GM18511 (cell line): ENCODE results near the gene RELB.

ENCODE experiments used
- ATAC-seq: cut with Tn5 transposase; IDR thresholded peaks from one replicate; pipeline ENCODE4 v1.9.1; 2021; ENCODE audit warnings: mild to moderate bottlenecking, moderate library complexity; ENCODE audit not compliant: unreplicated experiment

RELB gene

DNA sequence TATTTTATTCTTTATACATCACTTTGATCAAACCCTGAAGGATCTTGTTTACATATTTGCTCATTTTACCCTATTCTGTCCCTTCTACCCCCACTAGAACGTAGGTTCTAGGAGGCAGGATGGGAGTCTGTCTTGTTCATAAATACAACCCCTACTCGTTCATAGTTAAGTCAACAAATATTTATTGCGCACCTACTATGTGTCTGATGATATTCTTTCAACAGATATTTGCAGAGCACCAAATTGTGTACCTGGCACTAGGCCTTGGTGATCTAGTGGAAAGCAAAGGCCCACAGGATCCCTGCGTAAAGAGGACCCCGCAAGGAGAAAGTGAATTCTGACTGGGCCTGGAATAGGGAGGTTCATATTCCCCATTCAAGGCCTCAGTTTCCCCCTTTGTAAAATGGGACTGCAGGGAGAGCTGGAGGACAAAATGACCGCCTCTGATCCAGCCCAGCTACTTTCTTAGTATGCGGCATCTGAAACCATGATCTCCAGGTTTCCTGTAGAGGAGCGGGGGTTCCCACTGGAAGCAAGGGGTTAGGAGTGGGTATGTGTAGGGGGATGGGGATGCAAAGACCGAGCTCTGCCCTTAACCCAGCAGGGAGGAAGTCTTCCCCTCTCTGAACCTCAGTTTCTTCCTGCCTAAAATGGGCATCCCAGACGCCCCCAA, 77.3 kb downstream of the RELB start:
- no peak for ATAC-seq

DNA sequence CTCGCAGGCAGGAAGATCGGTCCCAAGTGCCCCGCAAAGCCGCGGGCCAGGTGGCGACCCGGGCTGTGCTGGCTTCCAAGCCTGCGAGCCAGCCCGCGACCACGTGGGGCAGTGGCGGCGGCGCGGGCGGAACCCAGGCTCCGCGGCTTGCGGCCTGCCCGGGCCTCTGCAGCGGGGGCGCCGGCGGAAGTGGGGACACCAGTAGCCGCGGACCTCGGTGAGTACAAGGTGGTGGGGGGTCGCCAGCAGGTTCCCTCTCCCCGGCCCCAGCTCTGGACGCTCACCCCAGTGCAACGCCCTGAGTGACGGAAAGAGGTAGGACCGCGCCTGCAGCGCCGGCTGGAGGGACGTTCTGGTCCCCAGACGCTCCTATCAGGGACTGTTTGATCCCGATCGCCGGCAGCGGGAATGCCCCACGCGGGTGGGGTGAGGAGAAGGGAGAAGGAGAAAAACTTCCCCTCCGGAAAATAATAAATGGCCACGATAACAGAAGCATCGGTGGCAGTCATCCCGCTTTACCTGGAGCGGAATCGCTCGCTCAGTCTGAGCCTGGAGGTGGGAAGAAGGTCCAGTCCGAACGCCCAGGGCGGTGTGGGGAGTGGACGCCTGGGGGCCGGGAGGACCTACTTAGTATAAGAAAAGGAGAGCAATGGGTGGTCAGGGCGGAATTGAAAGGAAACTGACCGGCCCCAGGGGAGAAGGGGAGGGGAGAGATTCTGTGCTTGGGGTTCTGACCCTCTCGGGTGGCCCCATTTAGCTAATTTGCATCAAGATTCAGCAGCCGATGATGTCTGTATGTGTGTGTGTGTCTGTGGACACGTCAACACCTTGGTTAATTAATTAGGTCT, 78.0 kb downstream of the RELB start, which contains the start of gene GEMIN7:
Gene GEMIN7 (plus strand): TSS at position 198 of the 848 bp plus-strand sequence. CDS start 10,855 bp downstream, outside the sequence.
- no peak for ATAC-seq

DNA sequence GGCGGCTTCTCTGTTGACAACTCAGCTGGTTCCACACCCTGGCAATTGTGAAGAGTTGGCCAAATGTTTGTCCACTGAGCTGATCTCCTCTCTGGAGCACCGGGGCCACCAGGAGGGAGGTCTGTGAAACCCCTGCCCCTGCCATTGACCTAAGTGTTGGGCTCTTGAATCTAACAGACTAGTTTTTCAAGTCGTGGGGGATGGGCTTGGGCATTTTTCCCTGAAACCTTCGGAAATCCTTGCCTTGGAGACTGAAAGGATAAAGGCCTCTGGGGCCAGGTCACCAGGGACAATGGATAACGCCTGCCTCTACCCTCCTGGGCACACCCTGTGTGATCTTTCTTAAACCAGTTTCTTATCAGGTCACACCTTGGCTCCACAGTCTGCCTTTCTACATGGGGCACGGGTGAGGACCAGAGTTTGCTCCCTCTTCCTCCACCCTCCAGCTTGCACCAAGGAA, 78.7 kb downstream of the RELB start:
- ATAC-seq, result no peak

- no peak for ATAC-seq
These were observed 80.9 kb downstream of the RELB start for GRCh38 chr19:45082170-45082569.

GRCh38 chr19:45086480-45086879, 85.2 kb downstream of the RELB start:
- no peak for ATAC-seq

DNA sequence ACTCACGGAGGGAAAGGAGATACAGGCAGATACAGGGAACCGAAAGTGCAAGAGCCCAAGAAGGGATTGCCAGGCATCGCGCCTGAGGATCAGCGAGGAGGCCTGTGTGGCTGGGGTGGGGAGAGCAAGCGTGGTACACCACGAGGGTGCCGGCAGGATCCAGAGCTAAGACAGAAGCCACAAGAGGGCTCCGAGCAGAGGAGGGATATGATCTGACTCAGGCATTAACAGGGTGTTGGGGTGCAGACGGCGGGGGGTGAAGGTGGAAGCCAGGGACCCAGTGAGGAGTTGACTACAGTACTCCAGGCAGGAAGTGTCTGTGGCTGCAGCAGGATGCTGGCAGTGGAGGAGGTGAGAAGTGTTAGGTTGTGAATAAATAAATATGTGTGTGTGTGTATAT, 86.3 kb downstream of the RELB start:
- ATAC-seq, result no peak
